Spleen (tissue), 11 donors: ENCODE results near the gene AP3S1. TPM values are rescaled to one million over a fixed set of nuclear protein-coding genes. Genes with fewer than 3 reads are reported as not detected.
"Not testable (repeated sequence)": the region's sequence is repeated elsewhere in the genome, so short reads cannot be mapped to it uniquely, and the experiment has no call there.

Source experiments
- DNase-seq: peaks from one replicate; pipeline ENCODE4 v3.0.0-alpha.2; 2020
- H3K27ac ChIP-seq, 8 donors: fragments of 200-600 bp; sonication (generic) in 7 of 8; 1 replicate in 4 of 8; 2 replicates in 4 of 8; pipeline versions ENCODE4 v1.5.0 to v1.8.0; 2016 to 2021; ENCODE audit warnings: inconsistent platforms in 4 of 8, mild to moderate bottlenecking in 4 of 8, moderate library complexity in 1 of 8
- H3K27me3 ChIP-seq, 7 donors: fragments of 200-600 bp; sonication (generic) in 6 of 7; replicated peaks in 1 of 7; 1 replicate in 4 of 7; 2 replicates in 3 of 7; pipeline versions ENCODE4 v1.5.0 to v1.8.0; 2016 to 2021; ENCODE audit warnings: inconsistent platforms in 3 of 7, mild to moderate bottlenecking in 1 of 7
- H3K36me3 ChIP-seq, 6 donors: fragments of 200-600 bp; sonication (generic) in 5 of 6; 1 replicate in 4 of 6; 2 replicates in 2 of 6; pipeline versions ENCODE4 v1.5.0 to v1.8.0; 2016 to 2021; ENCODE audit warnings: inconsistent platforms in 2 of 6
- H3K4me1 ChIP-seq, 6 donors: fragments of 200-600 bp; sonication (generic) in 5 of 6; 1 replicate in 3 of 6; 2 replicates in 3 of 6; pipeline versions ENCODE4 v1.5.0 to v1.8.0; 2016 to 2021; ENCODE audit warnings: inconsistent platforms in 3 of 6
- H3K4me3 ChIP-seq, 8 donors: fragments of 200-600 bp; sonication (generic) in 7 of 8; 1 replicate in 4 of 8; 2 replicates in 4 of 8; pipeline versions ENCODE4 v1.5.0 to v1.8.0; 2016 to 2021; ENCODE audit warnings: inconsistent platforms in 4 of 8, mild to moderate bottlenecking in 4 of 8, moderate library complexity in 2 of 8
- H3K9me3 ChIP-seq, 8 donors: fragments of 200-600 bp; sonication (generic) in 7 of 8; 1 replicate in 4 of 8; 2 replicates in 4 of 8; pipeline versions ENCODE4 v1.5.0 to v1.8.0; 2016 to 2021; ENCODE audit warnings: inconsistent platforms in 4 of 8
- CTCF ChIP-seq, 11 experiments: fragments of 200-600 bp in 7 of 11; fragments of 450-650 bp in 4 of 11; sonication (generic) in 4 of 11; IDR thresholded peaks in 8 of 11; conservative IDR thresholded peaks in 3 of 11; 1 replicate in 7 of 11; 2 replicates in 4 of 11; pipeline versions ENCODE4 v1.4.0 to v1.8.0; 2016 to 2021; ENCODE audit warnings: antibody characterized with exemption in 11 of 11, inconsistent platforms in 4 of 11, mild to moderate bottlenecking in 1 of 11
- POLR2A ChIP-seq, 3 donors: fragments of 450-650 bp; IDR thresholded peaks; one replicate each; pipeline ENCODE4 v1.5.1; 2017; ENCODE audit warnings: antibody characterized with exemption in 3 of 3, mild to moderate bottlenecking in 1 of 3
- POLR2AphosphoS5 ChIP-seq, 3 donors: sonication (generic); formaldehyde crosslinking; IDR thresholded peaks; one replicate each; pipeline ENCODE4 v1.5.1; 2017; ENCODE audit warnings: antibody characterized with exemption in 3 of 3
- WGBS, 5 donors: extraction: QIAGEN DNeasy Blood & Tissue Kit in 3 of 5; methylation state at CpG; one replicate each; pipeline versions ENCODE4 v1.1.5 to v1.1.7; 2013 to 2018; 5-methylcytosine and 5-hydroxymethylcytosine counted together
- intact Hi-C: fragments of 100-400 bp; cut with DNase I; formaldehyde crosslinking; loops from one replicate; pipeline ENCODE4 v1.15.0; 2023; ENCODE audit warnings: low total_unique reads
- polyA plus RNA-seq, 3 donors: library from polyadenylated mRNA; stranded (reverse); fragments of 200-250 nt; gene quantifications; one replicate each; pipeline ENCODE4 v1.2.1, GENCODE V29; 2013
- total RNA-seq, 7 donors: library from RNA; depleted of rRNA in 3 of 7; stranded (reverse); fragments of >200 nt in 3 of 7; fragmentation: NEBNext Ultra II Directional in 4 of 7; extraction: Animal tissue kit (Norgen Biotek cat#: 25700) in 4 of 7; gene quantifications; one replicate each; pipeline versions ENCODE4 v1.1.0 to v1.2.1, GENCODE V29; 2016 to 2021
- donor health status: healthy with polysubstance abuse.
- donor health status: DM: no; HTN: no; CAD: no; lungs with moderate emphysema.
- donor health status: DM: no; HTN: no; CAD: no.
- donor health status: Bipolar disorder and iron deficiency.
- donor health status: healthy.
- donor health status: DM: no; HTN: no; CAD: no.
- donor health status: DM: yes; HTN: yes; CAD: no.

Gene AP3S1
- total and polyA plus RNA-seq, 10 donors: 42.0 to 190 (median 61.7) TPM

GRCh38 chr5:115807654-115808052 lies 34.1 kb upstream of the AP3S1 start:
- WGBS, 5 donors: 73 to 94% (median 81%) methylated on average over 2 of the region's 2 CpGs
- Histone ChIP-seq H3K4me3 (no peak overlapping the region), H3K27me3 (peaks cover 0 to 11% (median 0%) of the 10 kb centered on the region in 7 donors), H3K9me3 (no peaks in the 10 kb centered on the region), H3K4me1 (no peaks in the 10 kb centered on the region), H3K27ac (no peak overlapping the region), H3K36me3 (no peaks in the 10 kb centered on the region)
- DNase-seq: no peak
- TF ChIP-seq POLR2A (IDR thresholded peaks at IDR 0.05) (no peak), POLR2AphosphoS5 (IDR thresholded peaks at IDR 0.05) (no peak), CTCF (IDR thresholded peaks at IDR 0.05 in 8 of 11, conservative IDR thresholded peaks at IDR 0.05 in 3 of 11) (no peak)
- intact Hi-C loops: no loop called here

- intact Hi-C loops, H3K36me3 ChIP-seq, H3K4me3 ChIP-seq: not testable (repeated sequence)
Observed at GRCh38 chr5:115808066-115808465, 33.7 kb upstream of the AP3S1 start.

GRCh38 chr5:115809946-115810345 lies 31.8 kb upstream of the AP3S1 start:
- WGBS, 5 donors: 52 to 75% (median 66%) methylated on average over 2 of the region's 2 CpGs
- H3K4me3 ChIP-seq: no peak overlapping the region
- H3K9me3 ChIP-seq: no peaks in the 10 kb centered on the region
- intact Hi-C loops: no loop called here
- H3K4me1 ChIP-seq: peaks cover 0 to under 1% (median 0%) of the 10 kb centered on the region in 6 donors
- DNase-seq: no peak
- TF ChIP-seq POLR2A (IDR thresholded peaks at IDR 0.05) (no peak), CTCF (IDR thresholded peaks at IDR 0.05 in 8 of 11, conservative IDR thresholded peaks at IDR 0.05 in 3 of 11) (no peak), POLR2AphosphoS5 (IDR thresholded peaks at IDR 0.05) (no peak)
- peaks cover 0 to 34% (median 12%) of the 10 kb centered on the region in 7 donors for H3K27me3 ChIP-seq
- no peaks in the 10 kb centered on the region for H3K36me3 ChIP-seq
- H3K27ac ChIP-seq: no peak overlapping the region

More at GRCh38 chr5:115808066-115808465, 33.7 kb upstream of the AP3S1 start:
- not testable (repeated sequence) for H3K9me3 ChIP-seq, H3K4me1 ChIP-seq, DNase-seq, H3K27ac ChIP-seq
- peaks cover 0 to 15% (median 0%) of the 10 kb centered on the region in 7 donors for H3K27me3 ChIP-seq
- WGBS, 5 donors: 88 to 98% (median 94%) methylated on average over 2 of the region's 2 CpGs

GRCh38 chr5:115810761-115811160 lies 31.0 kb upstream of the AP3S1 start:
- Histone ChIP-seq H3K4me3 (no peak overlapping the region), H3K4me1 (peaks cover 0 to 8% (median 7%) of the 10 kb centered on the region in 6 donors), H3K27me3 (peaks cover 0 to 42% (median 18%) of the 10 kb centered on the region in 7 donors), H3K36me3 (no peaks in the 10 kb centered on the region), H3K27ac (no peak overlapping the region), H3K9me3 (no peaks in the 10 kb centered on the region)
- intact Hi-C loops: no loop called here
- TF ChIP-seq CTCF (IDR thresholded peaks at IDR 0.05 in 8 of 11, conservative IDR thresholded peaks at IDR 0.05 in 3 of 11): no peak
- TF ChIP-seq POLR2AphosphoS5 (IDR thresholded peaks at IDR 0.05): no peak
- no peak for TF ChIP-seq POLR2A (IDR thresholded peaks at IDR 0.05)
- DNase-seq: no peak

- DNase-seq: no peak
- Histone ChIP-seq H3K4me1 (peaks cover 3 to 15% (median 14%) of the 10 kb centered on the region in 6 donors), H3K27ac (no peak overlapping the region), H3K27me3 (peaks cover 0 to 48% (median 24%) of the 10 kb centered on the region in 7 donors), H3K9me3 (no peaks in the 10 kb centered on the region), H3K4me3 (no peak overlapping the region), H3K36me3 (no peaks in the 10 kb centered on the region)
- intact Hi-C loops: no loop called here
- TF ChIP-seq POLR2A (IDR thresholded peaks at IDR 0.05): no peak
- TF ChIP-seq CTCF (IDR thresholded peaks at IDR 0.05 in 8 of 11, conservative IDR thresholded peaks at IDR 0.05 in 3 of 11): no peak
- no peak for TF ChIP-seq POLR2AphosphoS5 (IDR thresholded peaks at IDR 0.05)
Observed at GRCh38 chr5:115811406-115811805, 30.3 kb upstream of the AP3S1 start.
